ENCODE measurements around the gene ZNF407.

GRCh38 chr18:75067996-75068645 is 470.5 kb downstream of the ZNF407 start:
- TF ChIP-seq ZNF565 (CRISPR knock-in tag; conservative IDR thresholded peaks at IDR 0.05; ENCODE audit: low read depth) (no peak), SNAI2 (CRISPR knock-in tag; IDR thresholded peaks at IDR 0.05) (no peak), RARB (CRISPR knock-in tag; IDR thresholded peaks at IDR 0.05) (no peak), GLIS3 (CRISPR knock-in tag; IDR thresholded peaks at IDR 0.05) (no peak), TCF4 (CRISPR knock-in tag; IDR thresholded peaks at IDR 0.05; ENCODE audit: borderline replicate concordance) (no peak), ISL1 (CRISPR knock-in tag; IDR thresholded peaks at IDR 0.05) (no peak)
